Ecto neural progenitor cell (in vitro differentiated cells): ENCODE data around the gene NAA40.

ENCODE experiments used
- DNase-seq: peaks from one replicate; pipeline ENCODE4 v3.0.0-alpha.2; 2018; ENCODE audit warnings: low spot score

Gene NAA40

DNA sequence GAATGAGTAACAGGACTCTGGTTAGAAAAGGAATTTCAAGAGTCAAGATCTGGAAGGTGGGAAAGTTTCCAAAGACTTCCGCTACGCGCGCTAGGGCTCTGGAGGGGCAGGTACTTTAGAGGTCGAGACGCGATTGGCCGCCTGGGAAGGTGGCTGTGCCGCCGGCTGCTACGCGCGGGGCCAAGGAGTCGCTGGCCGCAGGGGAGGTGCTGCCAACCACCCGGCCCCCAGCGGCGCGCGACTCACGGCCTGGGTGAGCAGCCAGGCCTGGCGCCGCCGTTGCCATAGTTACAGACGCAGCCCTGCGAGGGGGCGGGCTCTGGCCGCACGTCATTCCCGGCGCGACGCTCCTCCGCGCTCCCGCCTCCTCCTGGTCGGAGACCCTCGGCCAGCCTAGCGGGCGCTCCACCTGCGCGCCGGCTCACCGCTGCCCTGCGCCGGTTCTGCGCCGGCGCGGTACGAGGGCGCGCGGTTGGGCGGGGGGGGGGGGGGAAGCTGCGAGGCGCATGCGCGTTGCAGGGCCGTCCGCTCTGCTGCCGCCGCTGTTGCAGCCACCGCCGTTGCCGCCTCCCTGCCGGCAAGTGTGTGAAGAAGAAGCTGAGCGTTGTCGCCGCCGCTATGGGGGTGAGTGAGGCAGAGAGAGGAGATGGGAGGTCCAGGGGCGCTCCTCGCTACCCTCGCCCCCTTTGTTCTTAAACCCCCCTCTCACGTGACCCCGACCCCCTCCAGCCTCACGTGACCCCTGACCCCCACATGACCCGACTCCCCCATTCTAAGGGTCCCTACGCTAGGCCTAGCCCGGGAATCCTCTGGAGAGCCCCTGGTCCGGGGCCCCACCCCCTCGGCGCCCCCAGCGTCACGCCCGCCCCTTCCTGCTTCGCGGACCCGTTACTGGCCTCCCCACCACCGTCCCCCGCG lies at the start of gene NAA40:
NAA40 (plus strand) TSS at position 524 of the 918 bp plus-strand sequence; CDS start at position 619, 95 bp downstream.
- DNase-seq, result peak; percentile 98

DNA sequence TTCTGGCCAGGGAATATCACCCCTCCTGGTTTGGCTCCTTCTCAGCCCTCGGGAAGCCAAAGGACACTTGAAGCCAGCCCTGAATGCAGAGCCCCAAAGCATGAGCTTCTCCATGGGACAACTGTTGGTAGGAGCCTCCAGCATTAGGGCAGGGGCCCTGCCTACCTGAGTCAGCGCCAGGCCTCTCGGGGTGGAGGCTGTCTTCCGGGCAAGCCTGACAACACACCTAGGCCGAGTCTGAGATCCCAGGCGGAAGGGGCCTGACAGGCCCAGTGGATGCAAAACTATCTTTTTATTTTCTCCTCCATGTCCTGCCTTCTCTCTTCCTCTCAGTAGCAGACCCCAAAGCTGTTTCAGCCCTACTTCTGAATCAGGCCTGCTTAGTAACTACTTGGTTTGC lies 49.5 kb upstream of the NAA40 start:
- no peak for DNase-seq

DNA sequence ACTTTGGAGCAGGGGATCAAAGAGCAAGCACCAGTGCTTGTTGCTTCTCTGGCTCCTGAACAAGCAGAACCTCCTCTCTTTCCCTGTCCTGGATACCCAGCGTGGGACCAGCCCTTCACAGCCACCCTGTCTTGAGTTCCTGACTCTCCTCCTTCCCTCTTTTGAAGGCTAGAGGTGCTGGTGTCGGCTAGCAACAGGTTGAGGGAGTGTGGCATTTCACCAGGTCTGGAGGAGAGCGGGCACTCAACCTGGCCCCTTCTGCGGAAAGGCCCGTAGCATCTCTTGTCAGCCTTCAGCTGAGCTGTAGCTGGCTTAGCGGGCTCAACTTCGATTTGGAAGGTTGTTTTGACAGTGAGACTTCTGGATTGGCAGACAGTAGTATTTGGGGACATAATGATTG lies 48.4 kb upstream of the NAA40 start:
- DNase-seq, result no peak

DNA sequence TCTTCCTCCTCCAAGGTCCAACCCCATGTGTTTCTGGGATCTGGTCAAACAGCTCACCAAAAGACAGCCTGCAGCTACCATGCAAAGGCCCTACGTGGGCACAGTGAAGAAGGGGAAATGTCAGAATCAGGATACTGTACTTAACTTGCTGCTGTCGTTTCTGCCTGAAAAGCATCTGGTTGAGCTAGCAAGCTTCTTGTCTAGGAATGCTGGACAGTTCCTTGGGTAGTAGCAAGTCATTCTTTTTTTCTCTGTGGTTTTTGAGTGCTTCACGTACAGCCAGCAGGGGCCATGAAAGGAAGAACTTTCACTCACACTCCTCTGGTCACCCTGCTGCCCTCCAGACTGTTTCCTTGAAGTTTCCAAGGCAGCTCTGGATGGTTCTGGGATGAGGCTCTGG lies 46.6 kb upstream of the NAA40 start:
- no peak for DNase-seq

DNA sequence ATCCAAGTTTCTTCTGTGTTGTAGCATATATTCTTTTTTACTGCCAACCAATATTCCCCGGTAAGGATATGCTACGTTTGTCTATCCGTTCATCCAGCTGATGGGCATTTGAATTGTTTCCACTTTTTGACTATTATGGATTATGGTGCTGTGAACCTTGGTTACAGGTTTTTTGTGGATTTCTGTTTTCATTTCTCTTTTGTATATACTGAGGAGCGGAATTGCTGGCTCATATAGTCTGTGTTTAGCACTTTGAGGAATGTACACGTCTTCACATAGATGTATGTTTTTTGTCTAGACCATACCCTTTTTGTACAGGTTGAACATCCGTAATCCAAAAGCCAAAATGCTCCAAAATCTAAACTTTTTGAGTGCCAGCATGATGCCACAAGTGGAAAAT lies 45.4 kb upstream of the NAA40 start:
- DNase-seq, result no peak

DNA sequence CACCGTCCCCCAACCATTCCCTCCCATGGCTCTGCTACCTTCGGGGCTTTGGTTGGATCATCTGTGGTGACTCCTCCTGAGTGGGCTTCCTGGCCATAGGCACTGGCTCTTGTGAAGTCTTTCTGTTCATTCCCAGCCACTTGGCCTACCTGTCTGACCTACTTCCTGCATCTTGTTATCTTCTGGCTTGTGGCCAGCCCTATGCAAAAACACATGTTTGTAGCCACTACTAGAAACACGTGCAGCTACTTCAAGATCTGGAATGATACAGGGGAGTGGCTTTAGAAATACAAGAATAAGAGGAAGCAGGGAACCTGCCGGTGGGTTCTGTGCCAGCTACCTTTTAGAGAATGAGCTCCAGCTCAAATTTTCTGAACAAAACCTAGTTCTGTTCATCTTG lies 42.7 kb upstream of the NAA40 start:
- no peak for DNase-seq

DNA sequence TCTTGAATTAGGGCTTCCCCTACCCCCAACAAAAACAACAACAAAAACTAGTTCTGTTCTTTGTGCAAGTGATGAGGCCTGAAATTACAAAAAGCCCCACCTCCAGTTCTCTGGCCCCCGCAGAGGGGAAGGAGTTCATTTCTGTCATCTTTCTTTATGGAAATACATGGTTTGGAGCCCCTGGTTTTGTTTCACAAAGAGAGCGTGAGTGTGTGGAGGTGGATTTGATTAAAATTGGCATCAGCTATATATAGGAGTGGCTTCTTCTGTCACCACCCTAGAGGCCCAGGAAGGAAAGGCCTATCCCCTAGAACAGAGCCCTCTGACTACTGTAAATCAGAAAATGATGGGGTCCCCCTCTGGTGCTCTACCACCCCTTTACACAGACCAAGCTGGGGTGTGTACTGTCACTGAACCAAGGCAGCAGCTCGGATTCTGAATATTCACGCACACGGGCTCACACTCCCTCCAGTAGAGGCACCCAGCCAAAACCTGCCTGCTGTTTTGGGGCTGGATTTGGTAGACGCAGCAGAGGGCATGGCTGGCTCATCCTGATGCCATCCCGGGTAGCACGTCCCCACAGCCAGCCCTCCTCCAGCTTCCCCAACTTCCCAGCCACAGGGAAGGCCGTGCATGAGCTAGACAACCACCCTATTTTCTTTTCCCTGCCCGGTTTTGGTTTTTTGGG lies 41.2 kb upstream of the NAA40 start:
- DNase-seq, result no peak

DNA sequence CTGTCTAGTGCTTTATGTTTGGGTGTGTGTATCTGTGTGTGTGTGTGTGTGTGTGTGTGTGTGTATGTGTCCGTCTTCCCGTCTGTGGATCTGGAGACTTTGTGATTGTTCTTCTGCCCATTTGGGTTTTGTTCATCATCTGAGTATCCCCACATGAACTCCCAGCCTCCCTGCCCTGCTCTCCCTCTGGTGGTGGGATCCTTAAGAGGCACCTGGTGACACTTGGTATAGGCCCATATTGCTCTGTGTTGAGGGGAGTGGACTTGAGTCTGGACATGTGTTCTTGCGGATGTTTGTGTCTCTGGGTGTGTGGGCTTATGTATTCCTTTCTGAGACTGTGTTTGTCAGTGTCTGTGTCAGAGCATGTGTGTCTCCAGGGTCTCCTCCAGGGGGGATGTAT lies 37.1 kb upstream of the NAA40 start:
- DNase-seq, result no peak

DNA sequence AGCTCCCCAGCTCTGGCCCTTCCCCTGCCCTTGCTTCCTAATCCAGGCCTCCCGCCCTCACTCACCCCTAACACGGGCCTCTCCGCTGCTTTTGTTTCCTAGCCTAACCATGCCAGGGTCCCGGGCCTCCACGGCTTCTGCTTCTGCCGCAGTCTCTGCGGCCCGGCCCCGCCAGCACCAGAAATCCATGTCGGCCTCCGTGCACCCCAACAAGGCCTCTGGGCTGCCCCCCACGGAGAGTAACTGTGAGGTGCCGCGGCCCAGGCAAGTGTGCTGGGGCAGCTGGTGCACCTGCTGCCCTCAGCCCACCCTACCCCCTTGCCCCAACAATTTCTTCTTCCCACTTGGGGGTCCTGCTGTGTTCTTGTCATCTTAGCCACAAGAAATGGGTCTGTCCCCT lies 34.9 kb upstream of the NAA40 start:
- no peak for DNase-seq

DNA sequence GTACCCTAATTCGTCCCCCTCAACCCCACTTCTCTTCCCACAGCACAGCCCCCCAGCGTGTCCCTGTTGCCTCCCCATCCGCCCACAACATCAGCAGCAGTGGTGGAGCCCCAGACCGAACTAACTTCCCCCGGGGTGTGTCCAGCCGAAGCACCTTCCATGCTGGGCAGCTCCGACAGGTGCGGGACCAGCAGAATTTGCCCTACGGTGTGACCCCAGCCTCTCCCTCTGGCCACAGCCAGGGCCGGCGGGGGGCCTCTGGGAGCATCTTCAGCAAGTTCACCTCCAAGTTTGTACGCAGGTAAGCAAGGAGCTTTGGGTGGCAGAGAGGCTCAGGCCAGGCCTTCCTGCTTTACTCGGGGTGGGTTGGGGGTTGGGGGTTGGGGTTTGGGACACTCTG lies 34.1 kb upstream of the NAA40 start:
- DNase-seq, result no peak

DNA sequence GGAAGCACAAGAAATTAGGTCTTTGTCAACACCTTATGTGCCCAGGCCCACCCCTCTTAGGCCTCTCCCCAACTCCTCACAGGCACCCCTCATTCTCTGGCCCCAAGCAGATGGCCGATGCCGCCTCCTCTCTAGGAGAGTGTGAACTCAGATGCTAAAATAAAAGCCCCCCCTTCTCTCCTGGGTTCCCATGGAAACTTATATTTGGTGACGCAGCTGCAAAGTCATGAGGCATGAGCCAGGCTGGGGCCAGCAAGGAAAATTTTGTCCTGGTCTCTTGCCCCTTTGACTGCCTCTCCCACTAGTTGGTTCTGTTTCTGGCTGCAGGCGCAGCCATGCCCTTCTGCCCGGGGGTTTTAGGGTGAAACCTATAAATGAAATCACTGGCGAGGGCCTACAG lies 33.6 kb upstream of the NAA40 start:
- no peak for DNase-seq

DNA sequence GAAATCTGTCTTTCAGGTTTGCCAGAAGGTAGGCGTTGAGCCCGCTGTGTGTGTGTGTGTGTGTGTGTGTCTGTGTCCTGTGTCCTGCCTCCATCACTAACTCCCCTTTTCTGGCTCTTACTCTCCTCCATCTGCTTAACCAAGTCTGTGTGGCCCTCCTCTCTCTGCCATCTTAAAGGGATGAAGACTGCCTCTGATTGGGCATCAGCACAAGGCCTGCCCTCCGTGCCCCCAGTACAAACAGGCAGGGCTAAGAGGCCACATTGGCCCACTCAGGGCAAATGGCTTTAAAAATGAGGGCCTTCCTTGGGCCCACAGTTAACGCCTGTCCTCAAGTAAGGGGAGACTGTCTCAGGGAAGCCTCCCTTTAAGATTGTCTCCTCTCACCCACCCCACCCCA lies 32.7 kb upstream of the NAA40 start:
- no peak for DNase-seq

DNA sequence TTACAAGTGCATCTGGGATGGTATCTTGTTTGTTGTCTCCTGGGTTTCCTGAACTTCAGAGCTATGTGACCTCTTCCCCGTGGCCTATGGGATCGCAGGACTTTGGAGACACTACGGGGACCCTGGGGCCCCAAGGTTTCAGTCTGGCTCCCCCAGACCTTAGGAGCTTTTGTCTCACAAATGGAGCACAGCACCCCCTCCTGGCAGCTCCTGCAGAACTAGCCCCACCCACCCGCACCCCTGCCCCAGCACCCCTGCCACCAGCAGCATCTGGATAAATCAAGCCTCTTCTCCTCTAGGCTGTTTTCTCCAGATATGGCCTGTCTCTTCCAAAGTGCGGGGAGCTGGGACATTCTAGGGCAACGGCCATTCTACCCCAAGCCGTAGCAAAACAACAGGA lies 32.2 kb upstream of the NAA40 start:
- no peak for DNase-seq

DNA sequence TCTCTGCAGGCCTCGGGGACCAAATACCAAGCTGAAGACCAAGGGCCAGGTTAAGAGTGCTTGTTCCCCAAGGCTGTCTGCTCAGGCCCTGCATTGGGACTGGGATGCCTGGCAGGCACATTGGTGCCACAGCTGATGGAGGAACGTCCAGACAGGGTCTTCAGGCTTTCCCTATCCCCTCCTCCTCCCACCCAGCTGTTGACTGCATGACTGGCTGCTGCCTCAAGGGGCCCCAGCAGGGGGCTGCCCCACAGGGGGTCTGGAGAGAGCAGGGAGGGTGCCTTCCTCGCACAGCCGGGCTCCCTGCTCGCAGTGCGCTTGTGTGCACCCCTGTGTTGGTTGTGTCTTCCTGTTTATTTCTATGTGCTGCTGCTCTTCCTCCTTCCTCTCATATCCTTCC lies 31.7 kb upstream of the NAA40 start:
- no peak for DNase-seq

DNA sequence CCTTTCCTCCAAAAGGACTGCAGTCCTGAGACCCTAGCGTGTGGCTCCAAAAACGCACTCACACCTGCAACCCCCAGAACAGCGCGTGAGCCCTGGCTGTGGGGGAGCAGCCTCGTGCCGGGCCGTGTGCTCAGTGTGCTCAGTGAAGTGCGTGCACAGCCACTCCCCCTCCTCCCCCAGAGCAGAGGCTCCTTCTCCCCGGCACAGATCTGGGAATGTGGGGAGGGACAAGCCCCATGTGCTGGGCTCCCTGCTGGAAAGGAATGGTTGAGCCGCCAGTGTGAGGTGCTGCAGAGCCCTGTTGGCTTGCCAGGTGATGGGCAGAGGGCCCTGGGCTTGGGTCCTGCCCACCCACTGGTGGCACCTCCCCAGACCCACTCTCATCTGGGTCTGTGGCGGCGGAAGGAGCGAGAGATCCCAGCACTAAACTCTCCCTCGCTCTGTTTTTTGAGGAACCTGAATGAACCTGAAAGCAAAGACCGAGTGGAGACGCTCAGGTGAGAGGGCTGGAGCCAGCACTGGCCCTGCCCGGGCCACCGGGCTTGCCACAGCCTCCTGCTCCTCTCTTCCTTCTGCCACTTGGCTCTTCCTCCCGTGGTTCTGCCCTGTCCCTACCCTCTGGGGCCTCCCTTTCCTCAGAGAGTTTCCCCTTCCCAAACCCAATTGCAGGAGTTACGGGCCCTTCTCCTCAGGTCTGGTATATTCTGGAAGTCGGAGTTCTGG lies 30.8 kb upstream of the NAA40 start:
- DNase-seq, result no peak

DNA sequence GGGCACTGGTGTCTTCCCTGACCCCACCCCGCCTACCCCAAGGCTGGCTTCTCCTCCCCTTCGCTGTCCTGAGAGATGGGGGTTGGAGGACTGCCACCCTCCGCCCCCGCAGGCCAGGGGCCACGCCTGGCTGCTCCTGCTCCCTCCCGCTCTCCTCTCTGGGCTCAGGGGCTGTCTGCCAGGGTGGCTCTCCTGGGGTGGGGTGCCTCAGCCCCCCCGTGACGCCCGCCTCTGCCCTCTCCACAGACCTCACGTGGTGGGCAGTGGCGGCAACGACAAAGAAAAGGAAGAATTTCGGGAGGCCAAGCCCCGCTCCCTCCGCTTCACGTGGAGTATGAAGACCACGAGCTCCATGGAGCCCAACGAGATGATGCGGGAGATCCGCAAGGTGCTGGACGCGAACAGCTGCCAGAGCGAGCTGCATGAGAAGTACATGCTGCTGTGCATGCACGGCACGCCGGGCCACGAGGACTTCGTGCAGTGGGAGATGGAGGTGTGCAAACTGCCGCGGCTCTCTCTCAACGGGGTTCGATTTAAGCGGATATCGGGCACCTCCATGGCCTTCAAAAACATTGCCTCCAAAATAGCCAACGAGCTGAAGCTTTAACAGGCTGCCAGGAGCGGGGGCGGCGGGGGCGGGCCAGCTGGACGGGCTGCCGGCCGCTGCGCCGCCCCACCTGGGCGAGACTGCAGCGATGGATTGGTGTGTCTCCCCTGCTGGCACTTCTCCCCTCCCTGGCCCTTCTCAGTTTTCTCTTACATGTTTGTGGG lies 30.0 kb upstream of the NAA40 start:
- peak; percentile 47 for DNase-seq

DNA sequence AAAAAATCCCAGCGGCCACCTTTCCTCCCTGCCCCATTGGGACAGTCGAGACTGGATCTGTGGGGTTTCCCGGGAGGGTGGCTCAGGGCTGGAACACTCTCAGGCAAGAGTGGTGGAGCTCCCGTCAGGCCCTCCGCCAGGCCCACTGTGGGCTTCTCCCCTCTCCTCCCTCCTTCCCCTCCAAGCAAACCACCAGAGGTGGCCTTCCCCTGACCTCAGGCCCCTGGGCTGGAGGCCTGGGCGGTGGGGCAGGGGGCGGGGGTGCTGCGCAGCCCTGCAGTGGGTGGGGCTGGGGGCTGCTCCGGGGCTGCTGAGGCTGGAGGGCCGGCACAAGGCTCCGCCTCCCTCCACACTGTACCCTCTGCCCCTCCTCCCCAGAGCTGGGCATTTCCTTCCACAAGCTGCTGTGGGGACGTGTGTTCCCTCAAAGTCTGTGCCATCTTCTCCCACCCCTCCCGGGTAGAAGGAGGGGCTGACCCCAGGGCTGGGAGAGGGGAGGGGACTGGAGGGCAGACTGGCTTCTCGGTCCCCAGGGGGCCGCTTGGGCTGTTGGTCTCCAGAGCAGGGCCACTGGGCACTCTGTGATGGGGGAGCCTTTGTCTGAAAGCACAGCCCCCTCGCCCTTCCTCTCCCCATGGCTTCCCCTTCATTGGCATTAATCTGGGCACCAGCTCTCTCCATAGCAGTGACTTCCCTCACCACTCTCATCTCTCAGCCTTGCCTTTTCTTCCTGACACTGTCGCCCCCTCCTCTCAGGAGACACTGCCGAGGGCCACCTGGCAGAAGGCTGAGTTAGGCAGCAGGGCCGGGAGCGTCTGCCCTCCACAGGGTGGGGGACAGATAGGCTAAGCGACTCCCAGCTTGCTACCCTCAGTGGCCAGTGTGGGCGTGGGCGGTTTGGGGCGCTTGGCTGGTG lies 29.0 kb upstream of the NAA40 start:
- DNase-seq, result peak; percentile 77

DNA sequence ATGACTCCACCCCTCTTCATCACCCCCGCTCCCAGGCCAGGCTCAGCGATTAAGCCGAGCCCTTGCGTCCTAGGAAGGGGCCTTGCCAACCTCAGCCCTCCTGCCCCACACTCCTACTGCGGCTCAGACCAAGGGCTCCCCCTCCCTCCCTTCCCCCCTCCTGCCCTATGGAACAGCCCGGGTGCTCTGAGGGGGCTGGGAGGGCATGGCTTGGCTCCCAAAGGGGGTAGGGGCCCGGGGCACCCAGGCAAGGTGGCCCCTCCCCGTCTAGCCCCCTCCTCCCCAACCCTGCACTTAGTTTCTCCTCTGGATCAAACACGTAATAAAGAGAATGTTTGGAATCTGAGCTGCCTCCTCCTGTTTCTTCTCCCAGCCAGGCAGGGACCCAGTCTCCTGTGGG lies 28.1 kb upstream of the NAA40 start:
- peak; percentile 49 for DNase-seq

DNA sequence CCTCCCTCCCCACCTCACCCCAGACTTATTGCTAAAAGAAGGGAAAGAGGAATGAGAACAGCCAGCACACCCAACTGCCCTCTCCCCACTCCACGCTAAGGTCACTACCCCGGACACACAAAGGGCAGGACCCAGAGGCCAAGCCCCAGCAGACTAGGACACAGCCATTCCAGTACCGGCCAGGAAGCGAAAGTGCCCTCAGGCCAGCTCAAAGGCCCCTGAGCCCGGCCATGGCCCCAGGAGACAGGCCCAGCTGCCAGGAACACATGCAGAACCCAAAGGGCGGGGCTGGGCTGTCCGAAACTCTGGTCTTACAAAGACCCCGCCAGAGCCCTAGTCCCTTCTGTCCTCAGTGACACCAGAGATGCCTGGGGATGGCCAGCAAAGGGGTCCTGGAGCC lies 27.4 kb upstream of the NAA40 start:
- DNase-seq, result peak; percentile 71

DNA sequence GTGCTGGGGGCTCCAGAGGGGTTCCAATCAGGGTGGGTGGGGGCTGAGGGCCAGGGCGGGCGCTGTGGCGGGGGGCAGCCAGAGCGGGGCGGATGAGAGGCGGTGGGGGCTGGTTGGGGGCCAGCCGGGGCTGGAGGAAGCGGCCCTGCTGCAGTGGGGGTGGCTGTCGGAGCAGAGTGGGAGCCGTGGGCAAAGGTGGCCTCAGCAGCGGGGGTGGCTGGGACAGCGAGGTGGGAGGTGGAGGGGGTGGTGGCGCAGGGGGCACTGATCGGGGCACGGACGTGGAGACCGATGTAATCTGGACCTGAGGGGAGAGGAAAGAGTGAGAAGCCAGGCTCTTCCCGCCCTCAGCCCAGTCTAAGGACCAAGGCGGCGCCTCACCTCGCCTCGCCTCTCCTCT lies 26.9 kb upstream of the NAA40 start:
- DNase-seq, result no peak

DNA sequence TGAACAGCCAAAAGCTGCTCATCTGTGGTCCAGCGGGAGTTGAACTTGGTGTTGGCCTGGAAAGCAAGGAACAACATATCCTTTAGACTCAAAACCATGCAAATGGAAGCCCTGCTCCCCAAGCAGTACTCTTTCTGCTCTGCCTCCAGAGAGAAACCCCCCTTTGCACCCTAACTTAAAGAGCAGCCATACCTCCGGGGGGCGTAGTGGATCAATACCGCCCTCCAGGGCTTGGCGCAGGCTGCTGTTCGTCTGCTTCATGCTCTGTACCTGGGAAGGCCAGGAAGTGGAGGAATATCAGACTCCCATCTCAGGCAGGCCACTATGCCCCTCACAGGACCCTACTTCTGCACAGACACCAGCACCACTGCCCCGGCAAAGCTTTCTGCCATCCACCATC lies 26.1 kb upstream of the NAA40 start:
- DNase-seq, result no peak
